Endothelial cell of umbilical vein (primary cell): Measurements from ENCODE around the gene BRICD5. TPM values are rescaled to one million over a fixed set of nuclear protein-coding genes. Genes with fewer than 3 reads are reported as not detected.

Experiments used
- BruUV-seq: library from RNA; stranded (reverse); fragments of 400-500 nt; replicated peaks from 2 replicates; lab custom pipeline; 2021; lab: Mats Ljungman, UMichigan
- CTCF ChIA-PET: fragments of 300-600, 350-600 bp; sonication (Branson Sonifier 250); formaldehyde crosslinking; loops from one replicate; lab custom pipeline; 2021; ENCODE audit warnings: antibody characterized with exemption, inconsistent platforms; lab: Charles Lee
- POLR2A ChIA-PET: fragments of 300-600, 350-600 bp; sonication (Branson Sonifier 250); formaldehyde crosslinking; loops from one replicate; lab custom pipeline; 2021; ENCODE audit warnings: antibody characterized with exemption, inconsistent platforms; lab: Charles Lee
- DNase-seq: peaks from one replicate; pipeline ENCODE4 v3.0.0-alpha.2; 2011; ENCODE audit warnings: low read depth, low spot score
- FAIRE-seq: peaks from 2 replicates; lab custom pipeline; 2011; peaks lifted over from hg19 to GRCh38; lab: Jason Lieb, UNC
- H2AFZ ChIP-seq: 2 replicates; pipeline ENCODE4 v1.6.0; 2012; ENCODE audit warnings: low read depth, low read length, control low read depth, inconsistent platforms
- H3K27ac ChIP-seq: 2 replicates; pipeline ENCODE4 v1.5.1; 2011; ENCODE audit warnings: low read depth, mild to moderate bottlenecking, control low read depth, low read length, moderate library complexity; ENCODE audit not compliant: insufficient read depth
- H3K27me3 ChIP-seq, 2 experiments: 2 replicates each; pipeline versions ENCODE4 v1.6.0 to v1.6.1; 2011; ENCODE audit warnings: low read length in 2 of 2, mixed read lengths in 1 of 2; ENCODE audit not compliant: control insufficient read depth in 2 of 2, insufficient read depth in 2 of 2
- H3K36me3 ChIP-seq, 2 experiments: 2 replicates in 1 of 2; 3 replicates in 1 of 2; pipeline ENCODE4 v1.5.1; 2011; ENCODE audit warnings: low read length in 2 of 2, mild to moderate bottlenecking in 1 of 2, moderate library complexity in 1 of 2; ENCODE audit not compliant: control insufficient read depth in 2 of 2, insufficient read depth in 2 of 2; ENCODE audit errors: extremely low read depth in 1 of 2
- H3K4me1 ChIP-seq: 3 replicates; pipeline ENCODE4 v1.5.1; 2011; ENCODE audit warnings: mild to moderate bottlenecking, low read length; ENCODE audit not compliant: control insufficient read depth, insufficient read depth; ENCODE audit errors: extremely low read depth
- H3K4me2 ChIP-seq: 2 replicates; pipeline ENCODE4 v1.6.1; 2011; ENCODE audit warnings: low read length, control low read depth, mixed read lengths; ENCODE audit not compliant: insufficient read depth
- H3K4me3 ChIP-seq, 3 experiments: fragments of 200-600 bp in 1 of 3; sonication (generic), shearing (Covaris generic) in 1 of 3; replicated peaks in 1 of 3; 2 replicates each; pipeline ENCODE4 v1.5.1; 2011 to 2016; ENCODE audit warnings: control low read depth in 3 of 3, low read length in 3 of 3, mild to moderate bottlenecking in 2 of 3, inconsistent platforms in 1 of 3, low read depth in 1 of 3, moderate library complexity in 1 of 3; ENCODE audit not compliant: insufficient read depth in 1 of 3
- H3K79me2 ChIP-seq: 2 replicates; pipeline ENCODE4 v1.6.0; 2012; ENCODE audit warnings: low read length, inconsistent platforms; ENCODE audit not compliant: control insufficient read depth, insufficient read depth
- H3K9ac ChIP-seq: replicated peaks from 2 replicates; pipeline ENCODE3; 2011; ENCODE audit warnings: low read length, control low read depth; ENCODE audit not compliant: insufficient read depth; ENCODE audit errors: extremely low read depth
- H3K9me1 ChIP-seq: replicated peaks from 3 replicates; pipeline ENCODE4 v1.6.0; 2011; ENCODE audit warnings: mild to moderate bottlenecking, low read length; ENCODE audit not compliant: control insufficient read depth, insufficient read depth; ENCODE audit errors: extremely low read depth
- H3K9me3 ChIP-seq: replicated peaks from 2 replicates; pipeline ENCODE4 v1.5.1; 2012; ENCODE audit warnings: low read length, inconsistent platforms; ENCODE audit not compliant: control insufficient read depth, insufficient read depth
- H4K20me1 ChIP-seq: replicated peaks from 2 replicates; pipeline ENCODE3; 2011; ENCODE audit warnings: mild to moderate bottlenecking, low read length; ENCODE audit not compliant: control insufficient read depth, insufficient read depth; ENCODE audit errors: extremely low read depth
- EZH2 ChIP-seq: IDR thresholded peaks from 2 replicates; pipeline ENCODE4 v1.6.1; 2012; ENCODE audit warnings: borderline replicate concordance, low read depth, mild to moderate bottlenecking, moderate library complexity, low read length, inconsistent platforms; ENCODE audit not compliant: severe bottlenecking
- FOS ChIP-seq: IDR thresholded peaks from 2 replicates; pipeline ENCODE4 v1.6.1; 2011; ENCODE audit warnings: mild to moderate bottlenecking, low read length, moderate library complexity, borderline replicate concordance; ENCODE audit not compliant: insufficient read depth
- GATA2 ChIP-seq: IDR thresholded peaks from 2 replicates; pipeline ENCODE4 v1.7.0; 2011; ENCODE audit warnings: low read depth, mild to moderate bottlenecking, moderate library complexity, mixed read lengths, low read length; ENCODE audit not compliant: insufficient read length, insufficient read depth
- JUN ChIP-seq: IDR thresholded peaks from 2 replicates; pipeline ENCODE4 v1.6.1; 2011; ENCODE audit warnings: borderline replicate concordance, low read depth; ENCODE audit not compliant: insufficient read length, insufficient read depth
- MYC ChIP-seq: IDR thresholded peaks from one replicate; pipeline ENCODE4 v1.6.1; 2011; ENCODE audit warnings: mild to moderate bottlenecking, low read depth, low read length
- POLR2A ChIP-seq: IDR thresholded peaks from 2 replicates; pipeline ENCODE4 v1.6.1; 2012; ENCODE audit warnings: low read depth, mild to moderate bottlenecking, control low read depth, low read length
- POLR2AphosphoS5 ChIP-seq: IDR thresholded peaks from 2 replicates; pipeline ENCODE4 v1.6.1; 2012; ENCODE audit warnings: low read depth, mild to moderate bottlenecking, control low read depth, low read length, moderate library complexity; ENCODE audit not compliant: insufficient read depth
- dilution Hi-C: fragments of 300-500 bp; cut with MboI; formaldehyde crosslinking; loops from one replicate; pipeline ENCODE4 v1.15.0; 2019; ENCODE audit warnings: low sequenced_read_pairs; ENCODE audit not compliant: extremely low pct_ligation_motif_present
- intact Hi-C: fragments of 100-400 bp; cut with micrococcal nuclease; formaldehyde crosslinking; loops from one replicate; pipeline ENCODE4 v1.10.0; 2022
- polyA plus RNA-seq, 4 experiments: library from polyadenylated mRNA; depleted of rRNA in 3 of 4; stranded (reverse) in 3 of 4; unstranded in 1 of 4; fragments of >200 nt; gene quantifications; 2 replicates each; pipeline versions ENCODE4 v1.2.1 to v1.2.3, GENCODE V29; 2011 to 2012; ENCODE audit warnings: missing spikeins in 1 of 4
- total RNA-seq: library from RNA; stranded (reverse); gene quantifications from 2 replicates; pipeline ENCODE4 v1.2.3, GENCODE V29; 2021
- TF ChIP-seq, protein P1 (sequence below), 2 donors: IDR thresholded peaks; 1 replicate in 1 of 2; 2 replicates in 1 of 2; pipeline ENCODE4 v1.5.1; 2011; ENCODE audit warnings: low read length in 2 of 2, mild to moderate bottlenecking in 2 of 2, moderate library complexity in 2 of 2, control low read depth in 1 of 2, inconsistent platforms in 1 of 2, low read depth in 1 of 2; ENCODE audit not compliant: insufficient read depth in 1 of 2; ENCODE audit errors: extremely low read depth in 1 of 2
- TF ChIP-seq, protein P2 (sequence below): IDR thresholded peaks from 2 replicates; pipeline ENCODE4 v1.6.1; 2011; ENCODE audit not compliant: insufficient read depth, insufficient read length

The BRICD5 gene
- total and polyA plus RNA-seq, 2 donors (not counting 3 experiments of a cell fraction or from before 2014, with no cell fraction given) = 5.6 to 8.4 TPM

DNA sequence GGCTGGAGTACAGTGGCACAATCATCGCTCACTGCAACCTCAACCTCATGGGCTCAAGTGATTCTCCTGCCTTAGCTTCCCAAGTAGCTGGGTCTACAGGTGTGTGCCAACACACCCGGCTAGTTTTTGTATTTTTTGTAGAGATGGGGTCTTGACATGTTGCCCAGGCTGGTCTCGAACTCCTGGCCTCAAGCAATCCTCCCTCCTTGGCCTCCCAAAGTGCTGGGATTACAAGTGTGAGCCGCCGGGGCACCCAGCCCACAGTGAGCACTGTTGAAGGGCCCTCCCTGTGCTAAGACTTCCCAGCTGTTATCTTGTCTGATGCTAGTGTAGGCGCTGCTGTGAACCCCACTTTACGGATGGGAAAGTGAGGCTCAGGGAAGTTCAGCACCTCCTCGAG is 22.3 kb downstream of the BRICD5 start:
- dilution Hi-C loops (no loop called here), intact Hi-C loops (no loop called here)
- BruUV-seq = no TSS peak
- Histone ChIP-seq H3K9me3 (no peaks in the 10 kb centered on the region), H3K4me1 (no peaks in the 10 kb centered on the region), H3K9ac (no peak overlapping the region), H2AFZ (no peak overlapping the region), H3K79me2 (no peaks in the 10 kb centered on the region), H3K4me3 (no peak overlapping the region), H3K4me2 (no peak overlapping the region), H3K36me3 (no peaks in the 10 kb centered on the region), H4K20me1 (no peaks in the 10 kb centered on the region), H3K27me3 (no peaks in the 10 kb centered on the region), H3K9me1 (no peaks in the 10 kb centered on the region), H3K27ac (no peak overlapping the region)
- DNase-seq (no peak), FAIRE-seq (no peak)
- ChIA-PET POLR2A (interaction anchor here (1.1 kb wide), 1 partner anchor 33 kb away, joined by 3 read pairs; the partner anchor contains the start of gene TRAF7), CTCF (interaction anchor here (0.9 kb wide), 1 partner anchor 48 kb away, joined by 3 read pairs; no protein-coding TSS in a partner anchor)
- TF ChIP-seq GATA2 = no peak
- no peak for TF ChIP-seq JUN
- TF ChIP-seq POLR2AphosphoS5 = no peak
- no peak for TF ChIP-seq EZH2
- no peak for TF ChIP-seq POLR2A
- TF ChIP-seq FOS = no peak
- TF ChIP-seq, protein P1, sequence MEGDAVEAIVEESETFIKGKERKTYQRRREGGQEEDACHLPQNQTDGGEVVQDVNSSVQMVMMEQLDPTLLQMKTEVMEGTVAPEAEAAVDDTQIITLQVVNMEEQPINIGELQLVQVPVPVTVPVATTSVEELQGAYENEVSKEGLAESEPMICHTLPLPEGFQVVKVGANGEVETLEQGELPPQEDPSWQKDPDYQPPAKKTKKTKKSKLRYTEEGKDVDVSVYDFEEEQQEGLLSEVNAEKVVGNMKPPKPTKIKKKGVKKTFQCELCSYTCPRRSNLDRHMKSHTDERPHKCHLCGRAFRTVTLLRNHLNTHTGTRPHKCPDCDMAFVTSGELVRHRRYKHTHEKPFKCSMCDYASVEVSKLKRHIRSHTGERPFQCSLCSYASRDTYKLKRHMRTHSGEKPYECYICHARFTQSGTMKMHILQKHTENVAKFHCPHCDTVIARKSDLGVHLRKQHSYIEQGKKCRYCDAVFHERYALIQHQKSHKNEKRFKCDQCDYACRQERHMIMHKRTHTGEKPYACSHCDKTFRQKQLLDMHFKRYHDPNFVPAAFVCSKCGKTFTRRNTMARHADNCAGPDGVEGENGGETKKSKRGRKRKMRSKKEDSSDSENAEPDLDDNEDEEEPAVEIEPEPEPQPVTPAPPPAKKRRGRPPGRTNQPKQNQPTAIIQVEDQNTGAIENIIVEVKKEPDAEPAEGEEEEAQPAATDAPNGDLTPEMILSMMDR (IDR thresholded peaks at IDR 0.05; ENCODE audit: extremely low read depth in 1 of 2, insufficient read depth in 1 of 2, low read depth in 1 of 2, low read length in 2 of 2) = no peak
- TF ChIP-seq, protein P2, sequence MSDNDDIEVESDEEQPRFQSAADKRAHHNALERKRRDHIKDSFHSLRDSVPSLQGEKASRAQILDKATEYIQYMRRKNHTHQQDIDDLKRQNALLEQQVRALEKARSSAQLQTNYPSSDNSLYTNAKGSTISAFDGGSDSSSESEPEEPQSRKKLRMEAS = no peak
- TF ChIP-seq MYC = no peak
